IPS-NIHi7 (cell line): ENCODE data around the gene DCTN2.

Source experiments
- DNase-seq: peaks from one replicate; pipeline ENCODE4 v3.0.0; 2012; ENCODE audit warnings: mixed read lengths; ENCODE audit errors: extremely low spot score

The DCTN2 gene

GRCh38 chr12:57489157-57489641 lies 57.8 kb downstream of the DCTN2 start:
- DNase-seq: no peak

DNA sequence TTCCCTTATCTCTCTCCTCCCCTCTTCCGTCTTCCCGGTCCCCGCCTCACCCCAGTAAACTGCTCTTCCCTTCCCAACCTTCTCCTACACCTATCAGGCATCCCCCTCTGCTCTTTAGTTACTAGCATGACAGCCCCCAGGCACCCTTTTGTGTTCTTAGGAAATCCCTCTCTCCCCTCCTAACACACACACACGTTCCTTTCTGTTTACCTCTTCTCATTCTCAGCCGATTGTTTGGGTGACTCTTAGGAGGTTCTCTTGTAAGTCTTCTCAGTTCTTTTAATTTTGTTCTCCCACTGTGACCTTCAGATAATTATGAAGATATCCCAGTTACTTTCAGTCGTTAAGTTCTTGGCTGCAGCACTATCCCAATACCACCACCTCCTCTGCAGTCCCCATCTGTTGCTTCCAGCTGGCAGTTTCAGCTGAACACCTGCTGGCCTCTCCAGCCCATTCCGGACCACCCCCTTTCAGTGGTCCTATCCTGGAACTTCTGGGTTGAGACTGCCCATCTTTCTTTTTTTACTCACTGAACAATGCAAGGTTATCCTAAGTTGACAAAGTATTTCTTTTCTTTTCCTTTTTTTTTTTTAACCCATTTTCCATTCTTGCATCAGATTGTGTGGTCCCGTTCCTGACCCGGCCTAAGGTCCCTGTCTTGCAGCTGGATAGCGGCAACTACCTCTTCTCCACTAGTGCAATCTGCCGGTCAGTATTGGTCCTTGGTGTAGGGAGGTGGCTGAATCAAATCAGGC lies 58.4 kb downstream of the DCTN2 start:
- DNase-seq: no peak

DNA sequence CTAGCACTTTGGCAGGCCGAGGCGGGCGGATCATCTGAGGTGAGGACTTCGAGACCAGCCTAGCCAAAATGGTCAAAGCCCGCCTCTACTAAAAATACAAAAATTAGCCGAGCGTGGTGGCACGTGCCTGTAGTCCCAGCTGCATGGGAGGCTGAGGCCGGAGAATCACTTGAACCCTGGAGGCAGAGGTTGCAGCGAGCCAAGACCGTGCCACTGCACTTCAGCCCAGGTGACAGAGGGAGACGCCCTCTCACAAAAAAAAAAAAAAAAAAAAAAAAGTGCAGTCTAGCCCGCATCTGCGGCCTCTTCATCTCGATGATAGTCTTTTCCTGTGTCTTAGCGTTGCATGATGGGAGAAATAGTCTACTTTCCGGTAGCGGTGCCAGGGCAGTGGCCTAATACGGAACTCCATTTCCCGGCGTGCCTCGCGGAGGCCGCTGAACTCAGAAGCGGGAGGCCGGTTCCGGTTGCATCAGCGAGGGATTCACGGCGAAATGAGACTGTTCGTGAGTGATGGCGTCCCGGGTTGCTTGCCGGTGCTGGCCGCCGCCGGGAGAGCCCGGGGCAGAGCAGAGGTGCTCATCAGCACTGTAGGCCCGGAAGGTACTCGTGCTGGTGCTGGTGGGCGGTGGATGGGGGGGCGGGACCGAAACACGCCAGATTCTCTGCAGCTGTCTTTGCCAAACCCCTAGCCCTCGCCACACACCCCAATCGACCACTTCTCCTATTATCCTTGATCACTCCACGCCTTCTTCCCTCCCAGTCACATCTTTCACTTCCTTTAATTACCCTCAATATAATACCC lies 59.2 kb downstream of the DCTN2 start, which contains the start of gene MARS1:
TSS of gene MARS1 (plus strand) at position 472 of the 805 bp plus-strand sequence. CDS start at position 495, 23 bp downstream.
- peak; percentile 92 for DNase-seq

GRCh38 chr12:57487055-57487596 lies 59.9 kb downstream of the DCTN2 start:
- no peak for DNase-seq

GRCh38 chr12:57485695-57486094 lies 61.3 kb downstream of the DCTN2 start:
- DNase-seq: no peak

- DNase-seq: no peak
Observed at GRCh38 chr12:57483466-57483865, 63.5 kb downstream of the DCTN2 start.

DNA sequence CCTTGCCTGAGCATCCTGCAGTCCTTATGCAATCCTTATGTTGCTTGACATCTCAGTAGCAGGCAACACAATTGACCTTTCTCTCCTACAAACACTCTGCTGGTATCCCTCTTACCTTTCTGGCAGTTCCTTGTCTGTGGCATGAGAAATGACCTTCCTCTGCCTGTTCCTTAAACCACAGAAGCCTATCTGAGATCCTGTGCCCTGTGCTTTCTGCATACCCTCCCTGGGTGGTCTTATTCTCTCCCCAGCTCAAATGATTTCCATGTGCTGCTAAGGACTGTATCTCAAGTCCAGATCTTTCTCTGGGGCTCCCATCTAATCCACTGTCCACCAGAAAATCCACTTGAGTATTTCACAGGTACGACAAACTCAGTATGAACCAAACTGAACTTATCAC lies 65.3 kb downstream of the DCTN2 start:
- no peak for DNase-seq
